Measurements from ENCODE around the gene SNX8. TPM values are rescaled to one million over a fixed set of nuclear protein-coding genes. Genes with fewer than 3 reads are reported as not detected.

The SNX8 gene
- total and polyA plus RNA-seq, 2 experiments from 2014 or later: 24.7 to 81.4 TPM

DNA sequence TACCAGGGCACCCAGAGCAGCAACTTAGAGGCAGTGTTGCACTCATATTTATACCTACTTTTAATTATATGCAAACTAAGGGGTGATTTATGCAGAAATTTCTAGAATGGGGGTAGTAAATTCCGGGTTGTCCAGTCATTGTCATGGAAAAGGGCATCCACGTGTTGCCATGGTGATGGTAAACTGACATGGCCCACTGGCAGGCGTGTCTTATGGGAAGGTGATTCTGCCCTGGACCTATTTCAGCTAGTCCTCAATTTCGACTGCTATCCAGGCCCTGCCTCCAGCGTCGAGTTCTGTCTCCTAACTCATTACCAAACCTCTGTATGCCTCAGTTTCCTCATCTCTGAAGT, 12.8 kb downstream of the SNX8 start:
- no peak overlapping the region for H2AFZ ChIP-seq
- H3K9me2 ChIP-seq (replicated peaks; ENCODE audit: insufficient read depth): no peaks in the 10 kb centered on the region
- no peaks in the 10 kb centered on the region for H3K36me3 ChIP-seq (replicated peaks; ENCODE audit: insufficient read depth, low read depth)
- H3K4me3 ChIP-seq: no peak overlapping the region
- no peaks in the 10 kb centered on the region for H3K27me3 ChIP-seq
- H3K4me2 ChIP-seq: no peak overlapping the region
- peaks cover 9% of the 10 kb centered on the region for H3K4me1 ChIP-seq (ENCODE audit: insufficient read depth)
- peaks cover 59% of the 10 kb centered on the region for H3K79me2 ChIP-seq
- no peaks in the 10 kb centered on the region for H4K20me1 ChIP-seq (ENCODE audit: insufficient read depth, poor library complexity, severe bottlenecking)
- 90% methylated on average over 6 of the region's 6 CpGs for WGBS (ENCODE audit: low lambda C conversion rate, missing lambda C conversion rate)
- DNase-seq (ENCODE audit: low spot score): no peak
- H3K27ac ChIP-seq: no peak overlapping the region
- TF ChIP-seq EZH2phosphoT487 (IDR thresholded peaks at IDR 0.05; ENCODE audit: low read depth, severe bottlenecking, unreplicated experiment) (no peak), EZH2 (IDR thresholded peaks at IDR 0.05; ENCODE audit: borderline replicate concordance) (no peak)
- H3K9me3 ChIP-seq (ENCODE audit: low read depth): no peaks in the 10 kb centered on the region

DNA sequence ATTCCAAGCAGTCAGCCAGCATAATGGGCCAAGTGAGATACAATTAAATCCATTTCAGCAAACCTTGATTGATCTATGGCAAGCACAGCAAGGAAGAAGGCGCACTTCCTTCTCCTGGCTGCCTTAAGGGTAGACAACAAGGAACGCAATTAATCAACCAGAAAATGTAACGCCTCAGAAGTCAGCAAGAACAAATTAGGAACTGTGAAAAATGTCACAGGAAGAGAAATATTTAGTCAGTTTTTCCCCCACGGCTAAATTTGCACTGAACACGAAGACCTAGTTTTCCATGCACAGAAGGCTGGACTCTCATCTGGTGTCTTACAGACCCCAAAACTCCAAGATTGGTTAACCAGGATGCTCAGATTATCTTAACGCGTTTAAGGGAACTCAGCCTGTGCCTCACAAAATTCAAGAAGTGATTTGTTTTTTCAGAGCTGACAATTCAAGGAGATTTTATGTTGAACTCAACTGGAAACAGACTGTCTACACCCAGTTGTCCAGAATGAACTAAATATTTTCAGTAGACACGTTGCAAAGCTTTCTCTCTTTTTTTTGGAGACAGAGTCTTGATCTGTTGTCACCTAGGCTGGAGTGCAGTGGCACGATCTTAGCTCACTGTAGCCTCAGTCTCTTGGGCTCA, 14.2 kb downstream of the SNX8 start:
- H3K9me2 ChIP-seq (replicated peaks; ENCODE audit: insufficient read depth): no peaks in the 10 kb centered on the region
- no peak overlapping the region for H3K27ac ChIP-seq
- no peaks in the 10 kb centered on the region for H3K9me3 ChIP-seq (ENCODE audit: low read depth)
- H3K4me1 ChIP-seq (ENCODE audit: insufficient read depth): peaks cover 7% of the 10 kb centered on the region
- TF ChIP-seq EZH2phosphoT487 (IDR thresholded peaks at IDR 0.05; ENCODE audit: low read depth, severe bottlenecking, unreplicated experiment): no peak
- TF ChIP-seq, protein P1, sequence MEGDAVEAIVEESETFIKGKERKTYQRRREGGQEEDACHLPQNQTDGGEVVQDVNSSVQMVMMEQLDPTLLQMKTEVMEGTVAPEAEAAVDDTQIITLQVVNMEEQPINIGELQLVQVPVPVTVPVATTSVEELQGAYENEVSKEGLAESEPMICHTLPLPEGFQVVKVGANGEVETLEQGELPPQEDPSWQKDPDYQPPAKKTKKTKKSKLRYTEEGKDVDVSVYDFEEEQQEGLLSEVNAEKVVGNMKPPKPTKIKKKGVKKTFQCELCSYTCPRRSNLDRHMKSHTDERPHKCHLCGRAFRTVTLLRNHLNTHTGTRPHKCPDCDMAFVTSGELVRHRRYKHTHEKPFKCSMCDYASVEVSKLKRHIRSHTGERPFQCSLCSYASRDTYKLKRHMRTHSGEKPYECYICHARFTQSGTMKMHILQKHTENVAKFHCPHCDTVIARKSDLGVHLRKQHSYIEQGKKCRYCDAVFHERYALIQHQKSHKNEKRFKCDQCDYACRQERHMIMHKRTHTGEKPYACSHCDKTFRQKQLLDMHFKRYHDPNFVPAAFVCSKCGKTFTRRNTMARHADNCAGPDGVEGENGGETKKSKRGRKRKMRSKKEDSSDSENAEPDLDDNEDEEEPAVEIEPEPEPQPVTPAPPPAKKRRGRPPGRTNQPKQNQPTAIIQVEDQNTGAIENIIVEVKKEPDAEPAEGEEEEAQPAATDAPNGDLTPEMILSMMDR (IDR thresholded peaks at IDR 0.05; ENCODE audit: poor library complexity): no peak
- TF ChIP-seq EZH2 (IDR thresholded peaks at IDR 0.05; ENCODE audit: borderline replicate concordance): no peak
- no peaks in the 10 kb centered on the region for H3K36me3 ChIP-seq (replicated peaks; ENCODE audit: insufficient read depth, low read depth)
- H3K4me3 ChIP-seq: no peak overlapping the region
- H3K79me2 ChIP-seq: peaks cover 54% of the 10 kb centered on the region
- no peak overlapping the region for H3K4me2 ChIP-seq
- DNase-seq (ENCODE audit: low spot score): no peak
- WGBS (ENCODE audit: low lambda C conversion rate, missing lambda C conversion rate): 92% methylated on average over 9 of the region's 9 CpGs
- no peaks in the 10 kb centered on the region for H4K20me1 ChIP-seq (ENCODE audit: insufficient read depth, poor library complexity, severe bottlenecking)
- H3K27me3 ChIP-seq: no peaks in the 10 kb centered on the region
- H2AFZ ChIP-seq: no peak overlapping the region

DNA sequence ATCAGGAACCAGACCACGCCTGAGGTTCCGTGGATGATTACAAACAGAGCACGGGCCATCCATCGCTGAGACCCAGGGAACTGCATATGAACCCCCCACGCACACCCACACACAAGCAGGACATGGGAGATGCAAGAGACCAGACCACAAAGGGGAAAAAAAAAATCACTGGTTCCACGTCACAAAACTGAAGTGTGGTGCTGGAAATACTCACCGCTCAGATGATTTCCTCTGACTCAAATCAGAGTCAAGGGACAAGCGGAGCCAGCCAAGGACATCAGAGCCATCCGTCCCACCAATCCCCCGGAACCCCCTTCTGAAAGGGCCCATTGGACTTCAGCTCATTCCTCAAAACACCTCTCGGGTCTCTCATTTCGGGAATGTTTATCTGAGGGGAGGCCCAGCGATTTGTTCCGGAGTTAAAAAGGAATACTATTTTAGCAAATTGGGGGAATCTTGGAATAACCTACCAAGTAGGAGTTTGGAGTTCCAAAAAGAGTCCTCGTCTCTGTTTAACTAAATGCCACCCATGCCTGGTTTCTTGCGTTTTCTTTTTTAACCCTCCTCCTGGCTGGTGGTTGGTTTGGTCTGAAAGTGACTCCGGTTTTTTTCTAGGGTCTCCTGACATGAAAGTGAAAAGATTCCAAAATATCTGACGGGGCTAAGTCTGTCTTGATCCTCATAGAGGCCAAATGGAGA, 15.0 kb downstream of the SNX8 start:
- Histone ChIP-seq H3K4me1 (ENCODE audit: insufficient read depth) (no peaks in the 10 kb centered on the region), H3K27ac (no peak overlapping the region), H3K79me2 (peaks cover 61% of the 10 kb centered on the region), H3K9me2 (replicated peaks; ENCODE audit: insufficient read depth) (no peaks in the 10 kb centered on the region), H3K4me3 (no peak overlapping the region), H3K36me3 (replicated peaks; ENCODE audit: insufficient read depth, low read depth) (no peaks in the 10 kb centered on the region), H4K20me1 (ENCODE audit: insufficient read depth, poor library complexity, severe bottlenecking) (no peaks in the 10 kb centered on the region), H2AFZ (no peak overlapping the region), H3K27me3 (no peaks in the 10 kb centered on the region), H3K9me3 (ENCODE audit: low read depth) (no peaks in the 10 kb centered on the region), H3K4me2 (no peak overlapping the region)
- DNase-seq (ENCODE audit: low spot score): no peak
- WGBS (ENCODE audit: low lambda C conversion rate, missing lambda C conversion rate): 91% methylated on average over 18 of the region's 18 CpGs
- no peak for TF ChIP-seq EZH2phosphoT487 (IDR thresholded peaks at IDR 0.05; ENCODE audit: low read depth, severe bottlenecking, unreplicated experiment)
- no peak for TF ChIP-seq EZH2 (IDR thresholded peaks at IDR 0.05; ENCODE audit: borderline replicate concordance)
- TF ChIP-seq, protein P1 (IDR thresholded peaks at IDR 0.05; ENCODE audit: poor library complexity): no peak

DNA sequence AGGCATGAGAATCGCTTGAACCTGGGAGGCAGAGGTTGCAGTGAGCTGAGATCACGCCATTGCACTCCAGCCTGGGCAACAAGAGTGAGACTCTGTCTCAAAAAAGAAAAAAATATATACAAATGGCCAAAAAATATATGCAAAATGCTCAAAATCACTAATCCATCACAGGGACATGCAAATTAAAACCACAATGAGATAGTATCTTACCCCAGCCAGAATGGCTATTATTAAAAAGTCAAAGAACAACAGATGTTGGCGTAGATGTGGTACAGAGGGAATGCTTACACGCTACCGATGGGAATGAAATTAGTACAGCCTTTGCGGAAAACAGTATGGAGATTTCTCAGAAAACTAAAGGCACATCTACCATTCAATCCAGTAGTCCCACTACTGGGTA, 17.4 kb downstream of the SNX8 start:
- Histone ChIP-seq H3K4me2 (no peak overlapping the region), H4K20me1 (ENCODE audit: insufficient read depth, poor library complexity, severe bottlenecking) (no peaks in the 10 kb centered on the region), H3K9me3 (ENCODE audit: low read depth) (no peaks in the 10 kb centered on the region), H3K79me2 (peaks cover 81% of the 10 kb centered on the region), H3K4me3 (no peak overlapping the region), H2AFZ (no peak overlapping the region), H3K27ac (no peak overlapping the region), H3K36me3 (replicated peaks; ENCODE audit: insufficient read depth, low read depth) (no peaks in the 10 kb centered on the region), H3K27me3 (no peaks in the 10 kb centered on the region), H3K4me1 (ENCODE audit: insufficient read depth) (no peaks in the 10 kb centered on the region), H3K9me2 (replicated peaks; ENCODE audit: insufficient read depth) (no peaks in the 10 kb centered on the region)
- TF ChIP-seq EZH2phosphoT487 (IDR thresholded peaks at IDR 0.05; ENCODE audit: low read depth, severe bottlenecking, unreplicated experiment): no peak
- TF ChIP-seq, protein P1 (IDR thresholded peaks at IDR 0.05; ENCODE audit: poor library complexity): no peak
- TF ChIP-seq EZH2 (IDR thresholded peaks at IDR 0.05; ENCODE audit: borderline replicate concordance): no peak
- WGBS (ENCODE audit: low lambda C conversion rate, missing lambda C conversion rate): 98% methylated on average over 6 of the region's 6 CpGs
- DNase-seq (ENCODE audit: low spot score): no peak

All from hepatocyte (in vitro differentiated cells).